Transverse colon (tissue), 4 donors: Measurements from ENCODE around the gene DLG5. TPM values are rescaled to one million over a fixed set of nuclear protein-coding genes. Genes with fewer than 3 reads are reported as not detected.

Source experiments
- DNase-seq: peaks from one replicate; pipeline ENCODE4 v3.0.0-alpha.2; 2019
- H3K27ac ChIP-seq, 4 donors: fragments of 200-600 bp; sonication (generic); 2 replicates each; pipeline ENCODE4 v1.5.1; 2016 to 2018; ENCODE audit warnings: inconsistent platforms in 4 of 4
- H3K27me3 ChIP-seq: fragments of 200-600 bp; sonication (generic); 2 replicates; pipeline ENCODE4 v1.5.1; 2017; ENCODE audit warnings: inconsistent platforms
- H3K36me3 ChIP-seq, 4 donors: fragments of 200-600 bp; sonication (generic); 2 replicates each; pipeline ENCODE4 v1.5.1; 2017 to 2019; ENCODE audit warnings: inconsistent platforms in 4 of 4
- H3K4me1 ChIP-seq, 4 donors: fragments of 200-600 bp; sonication (generic); 2 replicates each; pipeline ENCODE4 v1.5.1; 2017 to 2020; ENCODE audit warnings: inconsistent platforms in 4 of 4
- H3K4me3 ChIP-seq, 4 donors: fragments of 200-600 bp; sonication (generic); 1 replicate in 1 of 4; 2 replicates in 3 of 4; pipeline versions ENCODE4 v1.5.1 to v1.6.1; 2017 to 2019; ENCODE audit warnings: inconsistent platforms in 4 of 4
- H3K9me3 ChIP-seq, 2 donors: fragments of 200-600 bp; sonication (generic); 2 replicates each; pipeline ENCODE4 v1.5.1; 2017 to 2019; ENCODE audit warnings: inconsistent platforms in 2 of 2
- CTCF ChIP-seq, 5 experiments: fragments of 200-600 bp in 3 of 5; fragments of 450-650 bp in 2 of 5; sonication (generic) in 3 of 5; IDR thresholded peaks; 1 replicate in 2 of 5; 2 replicates in 3 of 5; pipeline ENCODE4 v1.5.1; 2016 to 2017; ENCODE audit warnings: antibody characterized with exemption in 5 of 5, inconsistent platforms in 3 of 5, mild to moderate bottlenecking in 2 of 5, moderate library complexity in 1 of 5
- EP300 ChIP-seq: sonication (generic); formaldehyde crosslinking; IDR thresholded peaks from one replicate; pipeline ENCODE4 v1.6.1; 2017; ENCODE audit warnings: antibody characterized with exemption, low read depth
- POLR2A ChIP-seq: fragments of 450-650 bp; IDR thresholded peaks from one replicate; pipeline ENCODE4 v1.6.1; 2016; ENCODE audit warnings: antibody characterized with exemption, mild to moderate bottlenecking, moderate library complexity
- POLR2AphosphoS5 ChIP-seq, 3 donors: sonication (generic); formaldehyde crosslinking; IDR thresholded peaks; one replicate each; pipeline ENCODE4 v1.6.1; 2016; ENCODE audit warnings: antibody characterized with exemption in 3 of 3
- WGBS, 2 donors: methylation state at CpG; one replicate each; pipeline ENCODE4 v1.1.5; 2018; ENCODE audit warnings: low coverage in 1 of 2; 5-methylcytosine and 5-hydroxymethylcytosine counted together
- in situ Hi-C, 4 donors: fragments of 200-750 bp; cut with MboI; loops; one replicate each; pipeline versions ENCODE4 v1.15.0 to v1.15.1; 2017; ENCODE audit warnings: low sequenced_read_pairs in 3 of 4, low pct_ligation_motif_present in 1 of 4, low pct_unique_long_range_greater_than_20kb in 1 of 4
- intact Hi-C: fragments of 100-400 bp; cut with DNase I; formaldehyde crosslinking; loops from one replicate; pipeline ENCODE4 v1.15.1; 2023; ENCODE audit warnings: low total_unique reads
- total RNA-seq, 4 donors: library from RNA; depleted of rRNA; stranded (reverse); fragments of >200 nt; gene quantifications; one replicate each; pipeline ENCODE4 v1.1.0, GENCODE V29; 2016

The DLG5 gene
- total RNA-seq, 4 donors from 2014 or later: 31.4 to 90.1 (median 44.6) TPM

- in situ Hi-C loops: no loop called here
- 92% methylated on average over 7 of the region's 7 CpGs; no CpG with 5 or more reads in 1 of the 2 donors for WGBS, 2 donors
- H3K36me3 ChIP-seq: peaks cover 0 to 25% (median 0%) of the 10 kb centered on the region in 4 donors
- no peak overlapping the region for H3K4me3 ChIP-seq
- H3K27ac ChIP-seq: no peak overlapping the region
- TF ChIP-seq CTCF (IDR thresholded peaks at IDR 0.05) (no peak), POLR2A (no peak), POLR2AphosphoS5 (IDR thresholded peaks at IDR 0.05) (no peak), EP300 (no peak)
- DNase-seq: no peak
- no peaks in the 10 kb centered on the region for H3K4me1 ChIP-seq
- no peaks in the 10 kb centered on the region for H3K9me3 ChIP-seq
- intact Hi-C loops: no loop called here
- no peaks in the 10 kb centered on the region for H3K27me3 ChIP-seq
Observed at GRCh38 chr10:77789861-77790260, 136.7 kb downstream of the DLG5 start.

- H3K27ac ChIP-seq: no peak overlapping the region
- intact Hi-C loops: no loop called here
- in situ Hi-C loops: no loop called here
- H3K4me1 ChIP-seq: no peaks in the 10 kb centered on the region
- no peaks in the 10 kb centered on the region for H3K27me3 ChIP-seq
- DNase-seq: no peak
- 86% methylated on average over 5 of the region's 5 CpGs; no CpG with 5 or more reads in 1 of the 2 donors for WGBS, 2 donors
- H3K4me3 ChIP-seq: no peak overlapping the region
- no peaks in the 10 kb centered on the region for H3K9me3 ChIP-seq
- H3K36me3 ChIP-seq: peaks cover 0 to 21% (median 0%) of the 10 kb centered on the region in 4 donors
- TF ChIP-seq POLR2AphosphoS5 (IDR thresholded peaks at IDR 0.05) (no peak), POLR2A (no peak), CTCF (IDR thresholded peaks at IDR 0.05) (no peak), EP300 (no peak)
Observed at GRCh38 chr10:77789016-77789415, 137.5 kb downstream of the DLG5 start.

GRCh38 chr10:77788496-77789010 is 138.0 kb downstream of the DLG5 start:
- TF ChIP-seq EP300 (no peak), CTCF (IDR thresholded peaks at IDR 0.05) (no peak), POLR2A (no peak), POLR2AphosphoS5 (IDR thresholded peaks at IDR 0.05) (no peak)
- no peaks in the 10 kb centered on the region for H3K4me1 ChIP-seq
- no peak overlapping the region for H3K27ac ChIP-seq
- WGBS, 2 donors: 80 to 91% methylated on average over 4 to 11 of the region's 11 CpGs
- H3K36me3 ChIP-seq: peaks cover 0 to 16% (median 0%) of the 10 kb centered on the region in 4 donors
- in situ Hi-C loops (no loop called here), intact Hi-C loops (no loop called here)
- DNase-seq: no peak
- no peaks in the 10 kb centered on the region for H3K27me3 ChIP-seq
- H3K4me3 ChIP-seq: no peak overlapping the region
- H3K9me3 ChIP-seq: no peaks in the 10 kb centered on the region

- no peak for DNase-seq
- no peaks in the 10 kb centered on the region for H3K9me3 ChIP-seq
- H3K36me3 ChIP-seq: peaks cover 0 to 11% (median 0%) of the 10 kb centered on the region in 4 donors
- in situ Hi-C loops (no loop called here), intact Hi-C loops (no loop called here)
- WGBS, 2 donors: 91% methylated on average over 12 of the region's 12 CpGs; no CpG with 5 or more reads in 1 of the 2 donors
- H3K4me3 ChIP-seq: no peak overlapping the region
- H3K27me3 ChIP-seq: no peaks in the 10 kb centered on the region
- TF ChIP-seq POLR2A: no peak
- TF ChIP-seq POLR2AphosphoS5 (IDR thresholded peaks at IDR 0.05): no peak
- no peak for TF ChIP-seq EP300
- TF ChIP-seq CTCF (IDR thresholded peaks at IDR 0.05): no peak
- H3K4me1 ChIP-seq: no peaks in the 10 kb centered on the region
- H3K27ac ChIP-seq: no peak overlapping the region
Observed at GRCh38 chr10:77787440-77787839, 139.1 kb downstream of the DLG5 start.
